GM12864 (cell line): ENCODE data around the gene PTPRC.
A peak's percentile ranks its signal among the peaks of the same experiment; 100 is the strongest.

ENCODE experiments used
- DNase-seq: peaks from one replicate; pipeline ENCODE4 v3.0.0-alpha.2; 2011; ENCODE audit warnings: low read depth
- H3K4me3 ChIP-seq: 2 replicates; pipeline ENCODE4 v1.5.1; 2011; ENCODE audit warnings: mild to moderate bottlenecking, low read depth, low read length, control low read depth
- CTCF ChIP-seq: IDR thresholded peaks from 2 replicates; pipeline ENCODE4 v1.5.1; 2011; ENCODE audit warnings: low read depth, mild to moderate bottlenecking, moderate library complexity, low read length, control low read depth, inconsistent platforms; ENCODE audit errors: missing control alignments

The PTPRC gene

GRCh38 chr1:198641966-198642668, 3.3 kb downstream of the PTPRC start:
- H3K4me3 ChIP-seq = peak overlapping the region; percentile 63; the same call in 1 of the 2 replicates
- DNase-seq = no peak
- no peak for TF ChIP-seq CTCF

- TF ChIP-seq CTCF = no peak
- H3K4me3 ChIP-seq = peak overlapping the region; percentile 63; the same call in 1 of the 2 replicates
- no peak for DNase-seq
These were observed 4.1 kb downstream of the PTPRC start for GRCh38 chr1:198642983-198643382.

- peak overlapping the region; percentile 35; the same call in 1 of the 2 replicates for H3K4me3 ChIP-seq
- TF ChIP-seq CTCF = no peak
- no peak for DNase-seq
These were observed 5.0 kb downstream of the PTPRC start for GRCh38 chr1:198643808-198644207.

GRCh38 chr1:198647055-198647454, 8.2 kb downstream of the PTPRC start:
- no peak for TF ChIP-seq CTCF
- no peak overlapping the region for H3K4me3 ChIP-seq
- no peak for DNase-seq

- DNase-seq = no peak
- no peak overlapping the region for H3K4me3 ChIP-seq
- TF ChIP-seq CTCF = no peak
These were observed 9.8 kb downstream of the PTPRC start for GRCh38 chr1:198648592-198648991.

GRCh38 chr1:198649232-198649967, 10.6 kb downstream of the PTPRC start:
- no peak for TF ChIP-seq CTCF
- no peak overlapping the region for H3K4me3 ChIP-seq
- DNase-seq = no peak
